Measurements from ENCODE around the gene EIF3M. TPM values are rescaled to one million over a fixed set of nuclear protein-coding genes. Genes with fewer than 3 reads are reported as not detected.

Gene EIF3M
- total and polyA plus RNA-seq, 2 donors (not counting 3 experiments of a cell fraction or from before 2014, with no cell fraction given), result 229 to 243 TPM

DNA sequence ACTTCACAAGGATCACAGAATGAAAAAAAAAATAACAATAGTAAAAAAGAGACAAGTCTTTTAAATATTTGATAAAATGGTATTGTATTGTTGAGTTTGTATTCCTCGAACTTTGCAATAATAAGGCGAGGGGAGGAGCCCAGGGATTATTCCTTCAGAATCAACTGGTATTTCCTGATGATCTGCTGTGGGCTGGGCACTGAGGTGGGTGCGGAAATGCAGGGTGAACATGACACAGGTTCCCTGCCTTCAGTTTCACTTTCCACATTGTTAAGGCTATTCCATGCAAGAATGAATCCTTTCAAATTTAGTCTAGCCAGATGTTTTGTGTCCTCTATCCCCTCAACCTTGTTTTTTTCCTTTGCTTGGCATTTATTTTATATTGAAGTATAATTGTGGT is 2.1 kb upstream of the EIF3M start:
- Histone ChIP-seq H3K79me2 (ENCODE audit: control insufficient read depth, insufficient read depth, low read length) (peaks cover 29% of the 10 kb centered on the region), H3K4me3 (replicated peaks in 1 of 3; ENCODE audit: insufficient read depth in 1 of 3, low read depth in 1 of 3, low read length in 3 of 3) (no peak overlapping the region), H2AFZ (ENCODE audit: low read depth, low read length) (no peak overlapping the region), H3K9ac (replicated peaks; ENCODE audit: extremely low read depth, insufficient read depth, low read length) (no peak overlapping the region), H3K27me3 (ENCODE audit: control insufficient read depth in 2 of 2, insufficient read depth in 2 of 2, low read length in 2 of 2) (peaks cover 0 to under 1% of the 10 kb centered on the region in 2 experiments), H4K20me1 (replicated peaks; ENCODE audit: control insufficient read depth, extremely low read depth, insufficient read depth, low read length) (peaks cover 6% of the 10 kb centered on the region), H3K4me2 (ENCODE audit: insufficient read depth, low read length) (no peak overlapping the region), H3K36me3 (ENCODE audit: control insufficient read depth in 2 of 2, extremely low read depth in 1 of 2, insufficient read depth in 2 of 2, low read length in 2 of 2) (no peaks in the 10 kb centered on the region), H3K4me1 (ENCODE audit: control insufficient read depth, extremely low read depth, insufficient read depth, low read length) (peaks cover 17% of the 10 kb centered on the region), H3K9me3 (replicated peaks; ENCODE audit: control insufficient read depth, insufficient read depth, low read length) (no peaks in the 10 kb centered on the region), H3K9me1 (replicated peaks; ENCODE audit: control insufficient read depth, extremely low read depth, insufficient read depth, low read length) (no peaks in the 10 kb centered on the region), H3K27ac (ENCODE audit: insufficient read depth, low read depth, low read length) (no peak overlapping the region)
- BruUV-seq (replicated peaks), result no TSS peak
- CTCF ChIA-PET, result no interaction called here
- DNase-seq (ENCODE audit: low read depth, low spot score) (no peak), FAIRE-seq (no peak)
- dilution Hi-C loops (cut with MboI; ENCODE audit: extremely low pct_ligation_motif_present, low sequenced_read_pairs), result no loop called here
- TF ChIP-seq, protein P1, sequence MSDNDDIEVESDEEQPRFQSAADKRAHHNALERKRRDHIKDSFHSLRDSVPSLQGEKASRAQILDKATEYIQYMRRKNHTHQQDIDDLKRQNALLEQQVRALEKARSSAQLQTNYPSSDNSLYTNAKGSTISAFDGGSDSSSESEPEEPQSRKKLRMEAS (IDR thresholded peaks at IDR 0.05; ENCODE audit: insufficient read depth, insufficient read length), result no peak
- TF ChIP-seq MYC (IDR thresholded peaks at IDR 0.05; ENCODE audit: low read depth, low read length) (no peak), EZH2 (IDR thresholded peaks at IDR 0.05; ENCODE audit: borderline replicate concordance, low read depth, low read length, severe bottlenecking) (no peak), JUN (IDR thresholded peaks at IDR 0.05; ENCODE audit: borderline replicate concordance, insufficient read depth, insufficient read length, low read depth) (no peak), POLR2A (IDR thresholded peaks at IDR 0.05; ENCODE audit: low read depth, low read length) (no peak), FOS (IDR thresholded peaks at IDR 0.05; ENCODE audit: borderline replicate concordance, insufficient read depth, low read length) (no peak), GATA2 (IDR thresholded peaks at IDR 0.05; ENCODE audit: insufficient read depth, insufficient read length, low read depth, low read length) (no peak), POLR2AphosphoS5 (IDR thresholded peaks at IDR 0.05; ENCODE audit: insufficient read depth, low read depth, low read length) (no peak)
- TF ChIP-seq, protein P2, sequence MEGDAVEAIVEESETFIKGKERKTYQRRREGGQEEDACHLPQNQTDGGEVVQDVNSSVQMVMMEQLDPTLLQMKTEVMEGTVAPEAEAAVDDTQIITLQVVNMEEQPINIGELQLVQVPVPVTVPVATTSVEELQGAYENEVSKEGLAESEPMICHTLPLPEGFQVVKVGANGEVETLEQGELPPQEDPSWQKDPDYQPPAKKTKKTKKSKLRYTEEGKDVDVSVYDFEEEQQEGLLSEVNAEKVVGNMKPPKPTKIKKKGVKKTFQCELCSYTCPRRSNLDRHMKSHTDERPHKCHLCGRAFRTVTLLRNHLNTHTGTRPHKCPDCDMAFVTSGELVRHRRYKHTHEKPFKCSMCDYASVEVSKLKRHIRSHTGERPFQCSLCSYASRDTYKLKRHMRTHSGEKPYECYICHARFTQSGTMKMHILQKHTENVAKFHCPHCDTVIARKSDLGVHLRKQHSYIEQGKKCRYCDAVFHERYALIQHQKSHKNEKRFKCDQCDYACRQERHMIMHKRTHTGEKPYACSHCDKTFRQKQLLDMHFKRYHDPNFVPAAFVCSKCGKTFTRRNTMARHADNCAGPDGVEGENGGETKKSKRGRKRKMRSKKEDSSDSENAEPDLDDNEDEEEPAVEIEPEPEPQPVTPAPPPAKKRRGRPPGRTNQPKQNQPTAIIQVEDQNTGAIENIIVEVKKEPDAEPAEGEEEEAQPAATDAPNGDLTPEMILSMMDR (IDR thresholded peaks at IDR 0.05; ENCODE audit: extremely low read depth in 1 of 2, insufficient read depth in 1 of 2, low read depth in 1 of 2, low read length in 2 of 2), result no peak
- POLR2A ChIA-PET, result no interaction called here
- intact Hi-C loops (cut with micrococcal nuclease), result loop anchor here (5.0 kb wide), 2 partner anchors 211 to 311 kb away; partner anchors contain the start of genes CCDC73 and QSER1

Measured in endothelial cell of umbilical vein (primary cell).